NCI-H2107 treated with DMSO at 0.1 percent for 48 hours (cell line): ENCODE results near the gene SLC47A2.
A peak's percentile ranks its signal among the peaks of the same experiment; 100 is the strongest.

Source experiments
- DNase-seq: peaks from one replicate; lab custom pipeline; 2025; ENCODE audit not compliant: unreplicated experiment; lab: John Stamatoyannopoulos, UW

Gene SLC47A2

GRCh38 chr17:19728084-19728495, 11.7 kb upstream of the SLC47A2 start:
- peak; percentile 20 for DNase-seq

DNA sequence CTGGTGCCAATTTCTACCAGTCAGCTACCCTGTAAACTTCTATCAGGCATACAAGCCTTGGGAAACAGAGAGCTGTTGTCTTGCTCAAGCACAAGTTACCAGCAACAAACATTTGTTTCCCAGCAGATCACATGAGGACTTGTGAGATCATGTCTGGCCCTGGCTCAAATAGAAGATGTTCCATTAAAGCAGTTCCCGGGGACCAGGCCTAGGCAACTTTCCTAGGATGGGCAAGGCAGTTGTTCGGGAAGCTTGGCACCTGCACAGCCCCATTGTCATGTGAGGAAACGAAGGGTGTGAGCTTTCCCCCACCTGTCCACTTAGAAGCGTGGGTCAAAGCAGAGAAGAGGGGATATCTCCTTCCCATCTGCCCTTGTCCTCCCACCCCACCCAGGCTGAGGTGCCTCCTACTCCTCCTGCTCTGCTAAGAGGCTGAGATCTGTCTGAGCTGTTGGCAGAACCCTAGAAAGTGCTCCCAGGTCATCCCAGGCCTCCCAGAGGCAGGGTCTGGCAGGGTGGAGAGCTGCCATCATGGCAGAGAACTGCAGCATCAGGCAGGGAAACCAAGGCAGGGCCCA, 11.2 kb upstream of the SLC47A2 start:
- DNase-seq: peak; percentile 14

GRCh38 chr17:19726631-19727376, 10.4 kb upstream of the SLC47A2 start:
- no peak for DNase-seq

- no peak for DNase-seq
Measured at GRCh38 chr17:19725486-19725885, 9.1 kb upstream of the SLC47A2 start.

DNA sequence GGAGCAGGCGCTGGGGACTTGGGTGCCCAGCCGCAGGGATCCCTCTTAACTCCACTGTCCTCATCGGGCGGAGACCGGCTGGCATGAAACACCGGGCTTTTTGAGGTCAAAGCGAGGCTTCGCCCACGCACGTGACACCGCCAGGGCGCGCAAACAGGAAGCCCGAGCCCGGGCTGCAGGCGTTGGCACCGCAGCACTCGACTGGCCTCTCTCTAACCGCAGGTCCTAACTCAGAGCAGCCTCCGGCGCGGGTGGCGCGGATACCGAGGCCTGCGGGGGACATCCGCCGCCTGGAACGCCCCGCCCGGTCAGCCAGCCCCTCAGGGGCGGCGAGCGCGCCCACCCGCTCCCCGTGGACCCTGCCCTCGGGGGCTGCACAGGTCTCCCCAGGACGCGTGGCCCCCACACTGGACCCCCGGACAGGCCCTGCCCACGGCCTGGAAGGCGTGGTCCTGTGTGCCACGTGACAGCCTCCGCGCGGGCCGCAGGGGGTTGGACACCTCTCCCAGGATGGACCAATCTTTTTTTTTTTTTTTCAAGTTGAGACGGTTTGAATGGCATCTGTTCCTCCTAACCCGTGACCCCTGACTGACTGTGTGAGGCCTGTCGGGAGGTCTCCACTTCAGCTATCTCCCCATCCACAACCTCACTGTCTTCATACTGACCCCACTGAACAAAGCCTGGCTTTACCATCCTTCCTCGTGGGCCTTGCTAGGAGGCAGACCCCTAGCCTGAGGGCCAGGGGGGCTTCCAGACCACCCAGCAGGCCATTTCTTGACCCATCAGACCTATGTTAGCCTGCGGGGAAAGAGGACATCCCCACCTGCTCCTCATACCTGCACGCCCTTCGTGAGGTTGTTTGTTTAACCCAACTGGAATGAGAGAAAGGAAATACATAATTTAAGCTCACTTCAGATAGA, 8.4 kb upstream of the SLC47A2 start:
- no peak for DNase-seq

- no peak for DNase-seq
Measured at GRCh38 chr17:19723964-19724363, 7.6 kb upstream of the SLC47A2 start.

GRCh38 chr17:19720631-19721426, 4.4 kb upstream of the SLC47A2 start:
- DNase-seq: no peak

GRCh38 chr17:19720210-19720475, 3.8 kb upstream of the SLC47A2 start:
- DNase-seq: no peak

GRCh38 chr17:19719355-19720209, 3.2 kb upstream of the SLC47A2 start:
- no peak for DNase-seq

GRCh38 chr17:19718613-19719354, 2.4 kb upstream of the SLC47A2 start:
- DNase-seq: no peak

GRCh38 chr17:19718041-19718612, 1.7 kb upstream of the SLC47A2 start:
- no peak for DNase-seq

DNA sequence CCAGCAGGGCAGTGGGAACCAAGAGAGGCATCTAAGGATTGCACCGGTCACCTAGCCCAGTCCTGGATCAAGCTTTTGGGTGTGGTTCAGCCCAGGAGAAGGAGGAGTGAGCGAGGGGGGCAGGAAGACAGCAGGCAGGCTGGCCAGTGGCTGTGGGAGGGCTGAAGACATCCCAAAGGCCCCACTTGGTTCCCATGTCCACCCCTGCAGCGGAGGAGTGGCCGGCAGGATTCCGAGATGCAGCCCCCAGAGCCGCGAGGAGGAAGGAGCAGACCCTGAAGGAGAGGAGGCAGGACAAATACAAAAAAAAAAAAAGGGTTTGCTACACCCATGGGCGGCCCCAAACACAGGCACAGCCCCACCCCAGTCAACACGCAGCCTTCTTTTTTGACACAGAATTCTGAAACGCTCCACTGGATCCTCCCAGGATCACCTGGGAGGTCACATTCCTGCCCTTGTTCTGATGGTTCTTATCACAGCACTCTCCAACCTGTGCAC, 1.1 kb upstream of the SLC47A2 start:
- DNase-seq: no peak

DNA sequence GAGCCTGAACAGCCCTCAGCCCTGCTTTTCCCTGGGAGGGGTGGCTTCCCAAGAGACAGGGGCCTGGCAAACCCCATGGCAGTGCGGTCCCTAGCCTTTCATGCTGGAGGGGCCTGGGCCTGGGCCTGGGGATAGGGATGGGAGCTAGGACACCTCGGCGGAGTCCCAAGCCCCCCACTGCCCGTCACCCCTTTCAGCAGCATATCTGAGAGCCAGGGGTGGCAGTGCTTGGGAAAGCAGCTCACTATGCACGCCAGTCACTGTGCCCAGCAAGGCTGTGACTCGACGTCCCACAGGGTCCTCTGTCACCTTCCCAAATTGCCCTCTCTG, 612 bp upstream of the SLC47A2 start:
- DNase-seq: no peak

GRCh38 chr17:19714542-19715411, 1.6 kb downstream of the SLC47A2 start:
- no peak for DNase-seq

GRCh38 chr17:19713901-19714361, 2.5 kb downstream of the SLC47A2 start:
- no peak for DNase-seq

DNA sequence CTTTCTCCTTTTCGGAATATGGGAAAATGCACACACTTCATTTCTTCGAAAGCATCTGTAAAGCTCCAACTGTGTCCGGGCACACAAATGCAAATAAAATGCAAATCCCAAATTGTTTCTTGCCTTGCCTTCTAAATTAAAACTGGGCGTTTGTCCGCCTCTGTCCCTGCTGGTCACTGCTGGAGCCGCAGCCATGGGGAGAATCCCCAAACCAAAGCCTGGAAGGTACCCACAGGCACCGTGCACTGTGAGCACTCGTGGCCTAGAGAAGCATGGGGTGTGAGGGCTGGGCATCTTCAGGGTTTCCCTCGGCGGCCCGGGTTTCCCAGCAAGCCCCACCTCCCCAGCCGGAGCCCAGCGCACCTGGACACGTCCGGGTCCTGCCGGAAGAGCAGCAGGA, 2.9 kb downstream of the SLC47A2 start:
- no peak for DNase-seq

DNA sequence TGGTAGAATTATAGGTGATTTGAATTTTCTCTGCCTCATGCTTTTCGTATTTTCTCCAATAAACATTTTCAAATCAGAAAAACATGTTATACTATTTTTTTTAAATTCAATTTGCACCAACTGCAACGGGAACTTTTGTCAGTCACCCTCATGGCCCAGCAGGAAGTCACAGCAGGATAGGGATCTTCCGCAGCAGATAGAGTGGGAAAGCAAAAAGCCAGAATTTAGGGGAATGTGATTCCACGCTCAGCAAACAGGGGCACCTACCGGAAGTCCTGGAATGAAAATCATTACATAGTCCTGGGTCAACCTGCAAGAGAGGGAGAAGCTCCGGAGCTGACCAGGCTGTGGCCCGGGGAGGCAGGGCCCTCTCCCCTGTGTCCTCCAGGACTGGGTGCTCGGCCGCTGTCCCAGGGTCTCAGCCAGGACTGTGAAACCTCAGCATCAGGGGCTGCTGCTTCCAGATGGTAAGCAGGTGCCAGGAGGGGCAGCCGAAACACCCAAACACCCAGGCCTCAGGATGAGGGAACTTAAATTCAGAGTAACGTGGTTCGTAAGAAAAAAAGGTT, 3.9 kb downstream of the SLC47A2 start:
- DNase-seq: no peak

- DNase-seq: no peak
Measured at GRCh38 chr17:19709841-19710240, 6.5 kb downstream of the SLC47A2 start.
